K562 (cell line): ENCODE measurements around the gene MICALL2. TPM values are rescaled to one million over a fixed set of nuclear protein-coding genes. Genes with fewer than 3 reads are reported as not detected.

Experiments
- CBFA2T3 ChIP-seq: fragments of 450-650 bp; IDR thresholded peaks from 2 replicates; pipeline ENCODE4 v1.6.1; 2017
- DMBX1 ChIP-seq: fragments of 250-450 bp; sonication (Bioruptor Pico); IDR thresholded peaks from 2 replicates; pipeline ENCODE4 v1.8.0; 2022; ENCODE audit warnings: inconsistent platforms, mild to moderate bottlenecking, moderate library complexity, borderline replicate concordance
- EGR1 ChIP-seq: fragments of 450-650 bp; conservative IDR thresholded peaks from 2 replicates; pipeline ENCODE4 v1.6.1; 2017; ENCODE audit warnings: mild to moderate bottlenecking
- EP400 ChIP-seq: fragments of 450-650 bp; IDR thresholded peaks from 2 replicates; pipeline ENCODE4 v1.6.1; 2017; ENCODE audit warnings: antibody characterized with exemption, mild to moderate bottlenecking, moderate library complexity
- ETV1 ChIP-seq: fragments of 450-650 bp; conservative IDR thresholded peaks from 2 replicates; pipeline ENCODE4 v1.6.1; 2016; ENCODE audit warnings: missing genetic modification characterization, control low read depth, low read depth, missing compliant biosample characterization
- GTF2F1 ChIP-seq: IDR thresholded peaks from 2 replicates; pipeline ENCODE4 v1.6.1; 2011; ENCODE audit warnings: low read depth, low read length, improper control_type of control experiment
- HDAC2 ChIP-seq: fragments of 450-650 bp; IDR thresholded peaks from 2 replicates; pipeline ENCODE4 v1.6.1; 2016; ENCODE audit warnings: mild to moderate bottlenecking
- KLF6 ChIP-seq: fragments of 250-450 bp; sonication (Bioruptor Pico); IDR thresholded peaks from 2 replicates; pipeline ENCODE4 v1.4.0; 2020; ENCODE audit warnings: mild to moderate bottlenecking, moderate library complexity, borderline replicate concordance
- POLR2AphosphoS2 ChIP-seq: IDR thresholded peaks from 2 replicates; pipeline ENCODE4 v1.6.1; 2012; ENCODE audit warnings: low read length, improper control_type of control experiment
- SIN3A ChIP-seq, 2 experiments: fragments of 150-350 bp in 1 of 2; IDR thresholded peaks; 2 replicates each; pipeline ENCODE4 v1.6.1; 2011 to 2016; ENCODE audit warnings: borderline replicate concordance in 2 of 2, low read depth in 2 of 2, low read length in 2 of 2, mild to moderate bottlenecking in 2 of 2, moderate library complexity in 2 of 2; ENCODE audit not compliant: control insufficient read depth in 1 of 2
- TCF7 ChIP-seq: sonication (generic); IDR thresholded peaks from 2 replicates; pipeline ENCODE4 v1.6.1; 2016; ENCODE audit warnings: antibody characterized with exemption, borderline replicate concordance
- ZFX ChIP-seq: sonication (generic); formaldehyde crosslinking; IDR thresholded peaks from 2 replicates; pipeline ENCODE4 v1.8.0; 2022; ENCODE audit warnings: mild to moderate bottlenecking, missing genetic modification reagents, moderate library complexity
- polyA plus RNA-seq, 8 experiments: library from polyadenylated mRNA; depleted of rRNA in 4 of 8; stranded (reverse) in 5 of 8; unstranded in 3 of 8; fragments of >200 nt; fragmentation: Nextera tagmentation in 2 of 8; fragmentation: Illumina TruSeq in 1 of 8; extraction: Ambion mirVana in 2 of 8; extraction: Trizol in 1 of 8; gene quantifications; 2 replicates each; pipeline versions ENCODE4 v1.2.1 to v1.2.3, GENCODE V29; 2011 to 2014; ENCODE audit warnings: inconsistent platforms in 1 of 8, missing spikeins in 1 of 8
- total RNA-seq, 7 experiments: library from RNA; depleted of rRNA in 6 of 7; stranded (reverse); fragments of >200 nt in 6 of 7; fragmentation: Illumina TruSeq in 2 of 7; extraction: Trizol in 2 of 7; gene quantifications; 2 replicates each; pipeline versions ENCODE4 v1.2.1 to v1.2.3, GENCODE V29; 2011 to 2021; ENCODE audit warnings: low replicate concordance in 1 of 7
- TF ChIP-seq, protein P1 (sequence below): fragments of 200-600 bp; sonication (generic); IDR thresholded peaks from one replicate; pipeline ENCODE4 v1.6.1; 2012; ENCODE audit warnings: mild to moderate bottlenecking, low read depth, low read length, inconsistent platforms
- TF ChIP-seq, protein P2 (sequence below): sonication (generic); formaldehyde crosslinking; IDR thresholded peaks from 2 replicates; pipeline ENCODE4 v1.9.0; 2022; ENCODE audit warnings: mild to moderate bottlenecking, missing genetic modification reagents

The MICALL2 gene
- total and polyA plus RNA-seq, 9 of the 15 experiments (the other 6 are each of a cell fraction or from before 2014, with no cell fraction given): 1.8 to 103 (median 17.0) TPM

DNA sequence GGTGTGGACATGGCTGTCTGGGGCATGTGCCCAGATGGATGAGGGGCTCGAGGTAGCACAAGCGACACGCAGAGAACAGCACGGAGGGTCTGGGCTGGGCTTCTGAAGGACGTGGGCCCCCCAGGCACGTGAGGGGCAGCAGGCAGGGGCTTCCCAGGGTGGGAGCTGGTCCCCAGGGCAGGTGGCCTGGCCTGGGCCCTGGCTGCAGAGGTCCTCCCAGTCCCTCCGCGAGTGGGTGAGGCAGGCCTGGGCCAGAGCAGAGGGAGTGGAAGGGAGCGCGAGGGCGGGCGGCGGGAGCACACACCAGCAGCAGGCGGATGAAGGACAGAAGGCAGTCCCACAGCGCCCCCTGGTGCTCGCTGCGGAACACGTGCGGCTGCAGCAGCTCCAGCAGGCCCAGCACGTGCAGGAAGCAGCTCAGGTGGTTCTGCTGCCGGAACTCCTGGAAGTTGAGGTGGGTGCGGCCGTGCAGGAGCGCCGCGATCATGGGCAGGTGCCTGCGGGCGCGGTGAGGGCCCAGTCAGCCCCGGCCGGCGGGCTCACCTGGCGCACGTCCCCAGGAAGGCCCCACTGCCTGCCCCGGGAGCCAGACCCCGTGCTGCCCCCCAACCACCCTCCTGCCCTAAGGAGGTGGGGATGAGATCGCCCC, 14.7 kb upstream of the MICALL2 start (continued):
- TF ChIP-seq, protein P1, sequence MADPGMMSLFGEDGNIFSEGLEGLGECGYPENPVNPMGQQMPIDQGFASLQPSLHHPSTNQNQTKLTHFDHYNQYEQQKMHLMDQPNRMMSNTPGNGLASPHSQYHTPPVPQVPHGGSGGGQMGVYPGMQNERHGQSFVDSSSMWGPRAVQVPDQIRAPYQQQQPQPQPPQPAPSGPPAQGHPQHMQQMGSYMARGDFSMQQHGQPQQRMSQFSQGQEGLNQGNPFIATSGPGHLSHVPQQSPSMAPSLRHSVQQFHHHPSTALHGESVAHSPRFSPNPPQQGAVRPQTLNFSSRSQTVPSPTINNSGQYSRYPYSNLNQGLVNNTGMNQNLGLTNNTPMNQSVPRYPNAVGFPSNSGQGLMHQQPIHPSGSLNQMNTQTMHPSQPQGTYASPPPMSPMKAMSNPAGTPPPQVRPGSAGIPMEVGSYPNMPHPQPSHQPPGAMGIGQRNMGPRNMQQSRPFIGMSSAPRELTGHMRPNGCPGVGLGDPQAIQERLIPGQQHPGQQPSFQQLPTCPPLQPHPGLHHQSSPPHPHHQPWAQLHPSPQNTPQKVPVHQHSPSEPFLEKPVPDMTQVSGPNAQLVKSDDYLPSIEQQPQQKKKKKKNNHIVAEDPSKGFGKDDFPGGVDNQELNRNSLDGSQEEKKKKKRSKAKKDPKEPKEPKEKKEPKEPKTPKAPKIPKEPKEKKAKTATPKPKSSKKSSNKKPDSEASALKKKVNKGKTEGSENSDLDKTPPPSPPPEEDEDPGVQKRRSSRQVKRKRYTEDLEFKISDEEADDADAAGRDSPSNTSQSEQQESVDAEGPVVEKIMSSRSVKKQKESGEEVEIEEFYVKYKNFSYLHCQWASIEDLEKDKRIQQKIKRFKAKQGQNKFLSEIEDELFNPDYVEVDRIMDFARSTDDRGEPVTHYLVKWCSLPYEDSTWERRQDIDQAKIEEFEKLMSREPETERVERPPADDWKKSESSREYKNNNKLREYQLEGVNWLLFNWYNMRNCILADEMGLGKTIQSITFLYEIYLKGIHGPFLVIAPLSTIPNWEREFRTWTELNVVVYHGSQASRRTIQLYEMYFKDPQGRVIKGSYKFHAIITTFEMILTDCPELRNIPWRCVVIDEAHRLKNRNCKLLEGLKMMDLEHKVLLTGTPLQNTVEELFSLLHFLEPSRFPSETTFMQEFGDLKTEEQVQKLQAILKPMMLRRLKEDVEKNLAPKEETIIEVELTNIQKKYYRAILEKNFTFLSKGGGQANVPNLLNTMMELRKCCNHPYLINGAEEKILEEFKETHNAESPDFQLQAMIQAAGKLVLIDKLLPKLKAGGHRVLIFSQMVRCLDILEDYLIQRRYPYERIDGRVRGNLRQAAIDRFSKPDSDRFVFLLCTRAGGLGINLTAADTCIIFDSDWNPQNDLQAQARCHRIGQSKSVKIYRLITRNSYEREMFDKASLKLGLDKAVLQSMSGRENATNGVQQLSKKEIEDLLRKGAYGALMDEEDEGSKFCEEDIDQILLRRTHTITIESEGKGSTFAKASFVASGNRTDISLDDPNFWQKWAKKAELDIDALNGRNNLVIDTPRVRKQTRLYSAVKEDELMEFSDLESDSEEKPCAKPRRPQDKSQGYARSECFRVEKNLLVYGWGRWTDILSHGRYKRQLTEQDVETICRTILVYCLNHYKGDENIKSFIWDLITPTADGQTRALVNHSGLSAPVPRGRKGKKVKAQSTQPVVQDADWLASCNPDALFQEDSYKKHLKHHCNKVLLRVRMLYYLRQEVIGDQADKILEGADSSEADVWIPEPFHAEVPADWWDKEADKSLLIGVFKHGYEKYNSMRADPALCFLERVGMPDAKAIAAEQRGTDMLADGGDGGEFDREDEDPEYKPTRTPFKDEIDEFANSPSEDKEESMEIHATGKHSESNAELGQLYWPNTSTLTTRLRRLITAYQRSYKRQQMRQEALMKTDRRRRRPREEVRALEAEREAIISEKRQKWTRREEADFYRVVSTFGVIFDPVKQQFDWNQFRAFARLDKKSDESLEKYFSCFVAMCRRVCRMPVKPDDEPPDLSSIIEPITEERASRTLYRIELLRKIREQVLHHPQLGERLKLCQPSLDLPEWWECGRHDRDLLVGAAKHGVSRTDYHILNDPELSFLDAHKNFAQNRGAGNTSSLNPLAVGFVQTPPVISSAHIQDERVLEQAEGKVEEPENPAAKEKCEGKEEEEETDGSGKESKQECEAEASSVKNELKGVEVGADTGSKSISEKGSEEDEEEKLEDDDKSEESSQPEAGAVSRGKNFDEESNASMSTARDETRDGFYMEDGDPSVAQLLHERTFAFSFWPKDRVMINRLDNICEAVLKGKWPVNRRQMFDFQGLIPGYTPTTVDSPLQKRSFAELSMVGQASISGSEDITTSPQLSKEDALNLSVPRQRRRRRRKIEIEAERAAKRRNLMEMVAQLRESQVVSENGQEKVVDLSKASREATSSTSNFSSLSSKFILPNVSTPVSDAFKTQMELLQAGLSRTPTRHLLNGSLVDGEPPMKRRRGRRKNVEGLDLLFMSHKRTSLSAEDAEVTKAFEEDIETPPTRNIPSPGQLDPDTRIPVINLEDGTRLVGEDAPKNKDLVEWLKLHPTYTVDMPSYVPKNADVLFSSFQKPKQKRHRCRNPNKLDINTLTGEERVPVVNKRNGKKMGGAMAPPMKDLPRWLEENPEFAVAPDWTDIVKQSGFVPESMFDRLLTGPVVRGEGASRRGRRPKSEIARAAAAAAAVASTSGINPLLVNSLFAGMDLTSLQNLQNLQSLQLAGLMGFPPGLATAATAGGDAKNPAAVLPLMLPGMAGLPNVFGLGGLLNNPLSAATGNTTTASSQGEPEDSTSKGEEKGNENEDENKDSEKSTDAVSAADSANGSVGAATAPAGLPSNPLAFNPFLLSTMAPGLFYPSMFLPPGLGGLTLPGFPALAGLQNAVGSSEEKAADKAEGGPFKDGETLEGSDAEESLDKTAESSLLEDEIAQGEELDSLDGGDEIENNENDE: no peak
- TF ChIP-seq GTF2F1 (no peak), DMBX1 (CRISPR knock-in tag) (0 out of 2 replicates have a peak, but pooled peaks have one; percentile 27), EGR1 (0 out of 2 replicates have a peak, but pooled peaks have one; percentile 35), CBFA2T3 (no peak), POLR2AphosphoS2 (0 out of 2 replicates have a peak, but pooled peaks have one; percentile 38), EP400 (peak; percentile 70; the same call in 1 of the 2 replicates), ETV1 (tag) (peak; percentile 42), ZFX (peak; percentile 50; the same call in 1 of the 2 replicates), KLF6 (CRISPR knock-in tag) (no peak), TCF7 (0 out of 2 replicates have a peak, but pooled peaks have one; percentile 53), HDAC2 (no peak), SIN3A (IDR thresholded peaks at IDR 0.05; ENCODE audit: borderline replicate concordance in 2 of 2, control insufficient read depth in 1 of 2, low read depth in 2 of 2, low read length in 2 of 2) (peak; percentile 46 to 94; a peak in 1 of 4 replicates)
- TF ChIP-seq, protein P2, sequence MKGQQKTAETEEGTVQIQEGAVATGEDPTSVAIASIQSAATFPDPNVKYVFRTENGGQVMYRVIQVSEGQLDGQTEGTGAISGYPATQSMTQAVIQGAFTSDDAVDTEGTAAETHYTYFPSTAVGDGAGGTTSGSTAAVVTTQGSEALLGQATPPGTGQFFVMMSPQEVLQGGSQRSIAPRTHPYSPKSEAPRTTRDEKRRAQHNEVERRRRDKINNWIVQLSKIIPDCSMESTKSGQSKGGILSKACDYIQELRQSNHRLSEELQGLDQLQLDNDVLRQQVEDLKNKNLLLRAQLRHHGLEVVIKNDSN (CRISPR knock-in tag): peak; percentile 91
